ENCODE results near the gene SPON2.
"Not testable (repeated sequence)": the region's sequence is repeated elsewhere in the genome, so short reads cannot be mapped to it uniquely, and the experiment has no call there.

The SPON2 gene

GRCh38 chr4:1151541-1151940, 20.8 kb downstream of the SPON2 start:
- no peak for DNase-seq (ENCODE audit: low spot score)

GRCh38 chr4:1150875-1151274, 21.5 kb downstream of the SPON2 start:
- DNase-seq (ENCODE audit: low spot score): no peak

- no peak for DNase-seq (ENCODE audit: low spot score)
Measured at GRCh38 chr4:1139860-1140259, 32.5 kb downstream of the SPON2 start.

GRCh38 chr4:1137850-1138249, 34.5 kb downstream of the SPON2 start:
- no peak for DNase-seq (ENCODE audit: low spot score)

GRCh38 chr4:1137063-1137776, 35.2 kb downstream of the SPON2 start:
- peak; percentile 32 for DNase-seq (ENCODE audit: low spot score)

DNA sequence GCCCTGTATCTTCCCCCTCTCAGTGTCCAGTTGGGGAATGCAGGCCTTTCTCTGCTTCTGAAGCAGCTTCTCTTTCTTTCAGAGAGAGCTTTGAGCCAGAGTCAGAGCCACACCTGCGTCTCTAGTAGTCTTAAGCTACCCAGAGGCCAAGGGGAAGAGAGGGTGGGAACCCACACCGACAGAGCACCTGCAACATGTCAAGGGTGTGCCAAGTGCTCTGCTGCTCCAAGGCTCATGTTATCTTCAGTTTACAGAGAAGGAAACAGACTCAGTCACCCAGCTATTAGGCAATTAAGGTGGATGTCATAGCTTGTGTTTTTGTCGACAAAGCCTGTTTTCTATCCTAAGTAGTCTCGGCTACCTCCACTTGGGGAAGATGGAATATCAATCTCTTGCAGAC, 36.3 kb downstream of the SPON2 start:
- DNase-seq (ENCODE audit: low spot score): peak; percentile 43

DNA sequence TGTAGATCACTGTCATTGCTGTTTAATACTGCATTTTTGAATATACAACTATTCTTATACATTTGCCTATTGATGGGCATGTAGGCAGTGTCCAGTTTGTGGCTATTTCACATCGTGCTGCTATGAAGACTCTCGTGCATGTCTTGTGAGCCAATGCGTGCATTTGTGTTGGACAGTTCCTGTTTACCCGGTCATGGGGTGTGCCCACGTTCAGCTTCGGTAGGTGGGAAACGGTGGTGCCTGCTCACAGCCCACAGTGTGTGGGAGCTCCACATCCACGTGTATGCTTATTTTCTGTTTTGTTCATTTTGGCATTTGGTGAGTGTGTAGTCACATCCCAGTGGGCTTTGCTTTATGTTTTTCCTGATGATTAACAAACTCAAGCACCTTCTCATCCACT, 39.4 kb downstream of the SPON2 start:
- DNase-seq (ENCODE audit: low spot score): no peak

DNA sequence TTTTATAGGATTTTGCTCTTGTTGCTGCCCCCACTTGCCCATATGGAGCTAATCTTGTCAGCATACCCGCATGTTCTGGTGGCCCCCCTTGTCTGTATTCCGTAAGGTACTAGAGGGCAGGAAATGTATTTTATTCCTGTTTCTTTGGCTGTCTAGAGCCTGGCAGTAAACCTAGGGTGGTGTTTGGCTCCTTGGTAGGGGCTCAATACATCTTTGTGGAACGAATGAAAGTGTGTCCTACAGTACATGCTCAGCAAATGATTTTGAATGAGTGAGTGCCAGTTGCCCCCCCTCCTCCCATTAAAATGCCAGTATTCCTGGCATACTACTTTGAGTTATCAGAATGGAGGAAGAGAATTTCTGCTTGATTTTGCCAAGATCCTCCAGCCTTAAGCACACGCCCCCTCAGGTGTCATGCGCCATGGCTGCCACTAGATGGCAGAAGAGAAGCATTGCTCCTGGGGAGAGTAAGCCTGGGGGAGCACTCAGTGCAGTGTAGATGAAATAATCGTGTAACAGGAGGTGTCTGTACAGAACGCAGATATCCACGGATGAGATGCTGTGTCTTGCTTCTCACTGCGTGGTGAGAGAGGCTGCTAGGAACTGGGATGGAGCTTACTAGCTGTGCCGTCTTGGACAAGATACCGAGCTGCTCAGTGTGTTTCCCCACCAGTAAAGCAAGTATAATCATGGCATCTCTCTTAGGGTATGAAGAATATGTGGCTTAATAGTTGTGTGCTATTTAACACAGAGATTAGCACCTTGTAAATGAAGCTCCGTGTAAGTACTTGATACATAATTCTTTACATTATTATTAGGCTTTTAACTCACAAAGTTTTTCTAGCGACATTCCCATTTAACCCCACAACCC, 41.8 kb downstream of the SPON2 start:
- peak; percentile 84 for DNase-seq (ENCODE audit: low spot score)

DNA sequence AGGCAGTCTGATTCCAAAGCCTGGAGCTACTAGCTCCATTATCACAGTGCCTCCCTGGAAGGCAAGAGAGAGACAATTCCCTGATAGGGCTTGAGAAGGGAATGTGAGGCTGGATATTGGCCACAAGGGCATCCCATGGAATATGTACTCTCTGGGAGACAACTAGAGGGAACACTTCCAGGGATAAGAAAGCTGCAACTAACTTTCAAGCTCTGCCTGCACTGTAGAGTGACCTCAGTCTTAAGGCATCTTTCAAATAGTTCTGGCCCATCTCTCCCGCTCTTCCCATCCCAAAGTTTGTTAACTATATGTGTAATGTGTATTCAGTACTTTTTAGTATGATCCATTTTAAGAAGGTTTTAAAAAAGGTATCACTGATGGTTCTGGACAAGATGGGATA, 45.9 kb downstream of the SPON2 start:
- DNase-seq (ENCODE audit: low spot score): no peak

DNA sequence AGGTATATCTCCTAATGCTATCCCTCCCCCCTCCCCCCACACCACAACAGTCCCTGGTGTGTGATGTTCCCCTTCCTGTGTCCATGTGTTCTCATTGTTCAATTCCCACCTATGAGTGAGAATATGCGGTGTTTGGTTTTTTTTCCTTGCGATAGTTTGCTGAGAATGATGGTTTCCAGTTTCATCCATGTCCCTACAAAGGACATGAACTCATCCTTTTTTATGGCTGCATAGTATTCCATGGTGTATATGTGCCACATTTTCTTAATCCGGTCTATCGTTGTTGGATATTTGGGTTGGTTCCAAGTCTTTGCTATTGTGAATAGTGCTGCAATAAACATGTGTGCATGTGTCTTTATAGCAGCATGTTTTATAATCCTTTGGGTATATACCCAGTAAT, 46.9 kb downstream of the SPON2 start:
- DNase-seq (ENCODE audit: low spot score): not testable (repeated sequence)

GRCh38 chr4:1124818-1125217, 47.6 kb downstream of the SPON2 start:
- no peak for DNase-seq (ENCODE audit: low spot score)

- DNase-seq (ENCODE audit: low spot score): peak; percentile 66
Measured at GRCh38 chr4:1122505-1122904, 49.9 kb downstream of the SPON2 start.
